Adrenal gland (tissue), 12 donors: Measurements from ENCODE around the gene PLAAT1. TPM values are rescaled to one million over a fixed set of nuclear protein-coding genes. Genes with fewer than 3 reads are reported as not detected.

Source experiments
- DNase-seq, 7 donors: peaks; one replicate each; pipeline ENCODE4 v3.0.0-alpha.2; 2019 to 2020
- H3K27ac ChIP-seq, 5 donors: fragments of 200-600 bp; sonication (generic) in 4 of 5; 1 replicate in 3 of 5; 2 replicates in 2 of 5; pipeline versions ENCODE4 v1.5.1 to v1.8.0; 2016 to 2020; ENCODE audit warnings: mild to moderate bottlenecking in 1 of 5
- H3K27me3 ChIP-seq: fragments of 200-600 bp; 2 replicates; pipeline ENCODE4 v1.8.0; 2021
- H3K36me3 ChIP-seq, 2 donors: fragments of 200-600 bp; replicated peaks in 1 of 2; 1 replicate in 1 of 2; 2 replicates in 1 of 2; pipeline versions ENCODE4 v1.5.1 to v1.8.0; 2018 to 2022
- H3K4me1 ChIP-seq, 2 donors: fragments of 200-600 bp; replicated peaks in 1 of 2; 1 replicate in 1 of 2; 2 replicates in 1 of 2; pipeline versions ENCODE4 v1.5.1 to v1.8.0; 2018 to 2021
- H3K4me3 ChIP-seq, 4 donors: fragments of 200-600 bp; sonication (generic) in 3 of 4; one replicate each; pipeline ENCODE4 v1.5.1; 2016 to 2018
- H3K9me3 ChIP-seq, 3 donors: fragments of 200-600 bp; sonication (generic) in 1 of 3; replicated peaks in 1 of 3; 1 replicate in 2 of 3; 2 replicates in 1 of 3; pipeline versions ENCODE4 v1.5.1 to v1.8.0; 2016 to 2021
- CTCF ChIP-seq, 6 experiments: fragments of 450-650 bp in 4 of 6; fragments of 200-600 bp in 2 of 6; sonication (generic) in 1 of 6; IDR thresholded peaks; 1 replicate in 5 of 6; 2 replicates in 1 of 6; pipeline versions ENCODE4 v1.5.1 to v1.8.0; 2016 to 2021; ENCODE audit warnings: antibody characterized with exemption in 6 of 6, mild to moderate bottlenecking in 2 of 6, moderate library complexity in 1 of 6
- POLR2A ChIP-seq, 2 donors: fragments of 450-650 bp; IDR thresholded peaks; one replicate each; pipeline ENCODE4 v1.6.1; 2017; ENCODE audit warnings: antibody characterized with exemption in 2 of 2, mild to moderate bottlenecking in 2 of 2, moderate library complexity in 1 of 2
- WGBS, 4 donors: extraction: QIAGEN DNeasy Blood & Tissue Kit in 2 of 4; methylation state at CpG; one replicate each; pipeline versions ENCODE4 v1.1.5 to v1.1.7; 2013 to 2017; 5-methylcytosine and 5-hydroxymethylcytosine counted together
- intact Hi-C, 2 donors: fragments of 100-400 bp; cut with DNase I; formaldehyde crosslinking; loops; one replicate each; pipeline versions ENCODE4 v1.14.1 to v1.15.0; 2022 to 2023
- polyA plus RNA-seq, 3 donors: library from polyadenylated mRNA; stranded (reverse); fragments of 200-250 nt in 2 of 3; fragments of 350-450 nt in 1 of 3; fragmentation: Illumina TruSeq in 1 of 3; extraction: RNeasy Lipid Tissue Mini Kit (QIAGEN cat#74804) in 1 of 3; gene quantifications; one replicate each; pipeline ENCODE4 v1.2.3, GENCODE V29; 2013 to 2014
- total RNA-seq, 9 donors: library from RNA; depleted of rRNA in 4 of 9; stranded (reverse); fragments of >200 nt in 4 of 9; fragments of 120-200 nt in 1 of 9; fragmentation: NEBNext Ultra II Directional in 1 of 9; extraction: Animal tissue kit (Norgen Biotek cat#: 25700) in 1 of 9; gene quantifications; one replicate each; pipeline versions ENCODE4 v1.1.0 to v1.2.4, GENCODE V29; 2013 to 2023
- donor health status: healthy with polysubstance abuse.
- donor health status: Bipolar disorder and iron deficiency.
- donor health status: DM: yes; HTN: yes; CAD: no.
- donor health status: DM: no; HTN: no; CAD: no.
- donor health status: DM: no; HTN: no; CAD: no.
- donor health status: DM: yes; HTN: yes; CAD: no.

PLAAT1 gene
- total and polyA plus RNA-seq, 12 donors, result 0.84 to 8.6 (median 3.0) TPM

DNA sequence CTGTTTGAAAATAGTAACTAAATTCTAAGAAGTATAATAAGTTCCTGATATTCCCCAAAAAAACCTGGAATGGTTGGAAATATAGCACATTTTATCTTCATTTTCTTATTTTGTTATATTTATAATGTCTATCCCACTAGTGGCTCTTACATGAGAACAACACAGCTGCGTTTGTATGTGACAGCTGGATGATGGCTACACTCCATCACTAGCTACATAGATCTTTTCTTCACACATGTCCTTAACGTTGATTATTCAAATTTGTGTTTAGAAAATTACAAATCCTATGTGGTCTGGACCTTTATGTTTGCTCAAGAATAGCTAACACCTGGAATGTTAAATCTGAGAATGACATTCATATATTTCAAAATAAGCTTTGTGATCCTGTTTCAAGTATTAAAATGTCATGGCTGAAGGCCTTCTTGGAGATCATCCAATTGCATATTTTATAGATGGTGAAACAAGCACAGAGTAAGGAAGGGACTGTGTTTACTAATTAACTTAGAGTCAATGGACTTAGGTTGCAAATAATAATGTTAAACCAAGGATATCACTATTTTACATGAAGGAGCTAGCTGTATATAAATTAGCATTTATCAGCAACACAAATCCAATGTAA is 76.8 kb downstream of the PLAAT1 start:
- no peaks in the 10 kb centered on the region for H3K27me3 ChIP-seq
- 58 to 67% (median 61%) methylated on average over 2 of the region's 2 CpGs for WGBS, 4 donors
- no peak overlapping the region for H3K27ac ChIP-seq
- H3K36me3 ChIP-seq, result no peaks in the 10 kb centered on the region
- H3K4me3 ChIP-seq, result no peak overlapping the region
- TF ChIP-seq CTCF (IDR thresholded peaks at IDR 0.05), result no peak
- TF ChIP-seq POLR2A (IDR thresholded peaks at IDR 0.05), result no peak
- intact Hi-C loops, result no loop called here
- no peaks in the 10 kb centered on the region for H3K9me3 ChIP-seq
- no peaks in the 10 kb centered on the region for H3K4me1 ChIP-seq
- no peak for DNase-seq

Other genes starting within 250 kb of the PLAAT1 start
- gene ATP13A5, start 137.5 kb downstream of the PLAAT1 start, total RNA-seq, result 1 to 10 TPM in 1 of 9 donors, not detected in 8; 1.1 TPM
- gene ATP13A5, start 137.5 kb downstream of the PLAAT1 start, polyA plus RNA-seq, result not detected